HepG2 (cell line): ENCODE data around the gene ALDOA. TPM values are rescaled to one million over a fixed set of nuclear protein-coding genes. Genes with fewer than 3 reads are reported as not detected.

Experiments
- ATF6 ChIP-seq: sonication (generic); formaldehyde crosslinking; conservative IDR thresholded peaks from 2 replicates; pipeline ENCODE4 v1.4.0; 2020; ENCODE audit warnings: missing genetic modification reagents
- CCDC6 ChIP-seq: sonication (generic); formaldehyde crosslinking; IDR thresholded peaks from 2 replicates; pipeline ENCODE4 v1.8.1; 2022; ENCODE audit warnings: mild to moderate bottlenecking, missing genetic modification reagents, moderate library complexity
- CEBPG ChIP-seq: IDR thresholded peaks from 2 replicates; pipeline ENCODE4 v1.6.1; 2016
- CENPX ChIP-seq: sonication (generic); formaldehyde crosslinking; IDR thresholded peaks from 2 replicates; pipeline ENCODE4 v1.9.0; 2021; ENCODE audit warnings: mild to moderate bottlenecking, missing genetic modification reagents, moderate library complexity
- IRF2 ChIP-seq: IDR thresholded peaks from 2 replicates; pipeline ENCODE4 v1.6.1; 2018; ENCODE audit warnings: missing genetic modification reagents, missing compliant biosample characterization
- JUN ChIP-seq: sonication (generic); formaldehyde crosslinking; IDR thresholded peaks from 2 replicates; pipeline ENCODE4 v1.4.0; 2020; ENCODE audit warnings: mild to moderate bottlenecking, missing genetic modification reagents
- KDM5B ChIP-seq: sonication (generic); formaldehyde crosslinking; IDR thresholded peaks from 2 replicates; pipeline ENCODE4 v1.4.0; 2020; ENCODE audit warnings: missing genetic modification reagents, mild to moderate bottlenecking, borderline replicate concordance
- KMT2B ChIP-seq: IDR thresholded peaks from 2 replicates; pipeline ENCODE4 v1.6.1; 2016; ENCODE audit warnings: missing genetic modification reagents, missing compliant biosample characterization
- LBX2 ChIP-seq: sonication (generic); formaldehyde crosslinking; IDR thresholded peaks from 2 replicates; pipeline ENCODE4 v1.5.0; 2020; ENCODE audit warnings: missing genetic modification reagents, mild to moderate bottlenecking, borderline replicate concordance
- MED13 ChIP-seq: sonication (generic); formaldehyde crosslinking; IDR thresholded peaks from 2 replicates; pipeline ENCODE4 v1.5.0; 2020; ENCODE audit warnings: missing genetic modification reagents
- NCOR1 ChIP-seq: fragments of 200-600 bp; sonication (generic); IDR thresholded peaks from 2 replicates; pipeline ENCODE4 v1.7.0; 2017; ENCODE audit warnings: antibody characterized with exemption, low read length, borderline replicate concordance
- NFATC3 ChIP-seq: sonication (generic); formaldehyde crosslinking; IDR thresholded peaks from 2 replicates; pipeline ENCODE4 v1.5.1; 2020; ENCODE audit warnings: mild to moderate bottlenecking, missing genetic modification reagents
- NONO ChIP-seq, 2 experiments: fragments of 450-650 bp in 1 of 2; sonication (generic) in 1 of 2; formaldehyde crosslinking in 1 of 2; IDR thresholded peaks in 1 of 2; conservative IDR thresholded peaks in 1 of 2; 2 replicates each; pipeline versions ENCODE4 v1.6.1 to v1.8.0; 2017 to 2022; ENCODE audit warnings: mild to moderate bottlenecking in 1 of 2, missing genetic modification reagents in 1 of 2, moderate library complexity in 1 of 2
- PCBP1 ChIP-seq: fragments of 200-400 bp; formaldehyde crosslinking; IDR thresholded peaks from 2 replicates; pipeline ENCODE4 v1.6.1; 2017; ENCODE audit warnings: mild to moderate bottlenecking, low read depth, low read length, borderline replicate concordance
- ZNF224 ChIP-seq: sonication (generic); formaldehyde crosslinking; IDR thresholded peaks from 2 replicates; pipeline ENCODE4 v1.5.0; 2020; ENCODE audit warnings: mild to moderate bottlenecking, missing genetic modification reagents
- ZNF234 ChIP-seq: sonication (generic); formaldehyde crosslinking; conservative IDR thresholded peaks from 2 replicates; pipeline ENCODE4 v1.5.1; 2020; ENCODE audit warnings: mild to moderate bottlenecking, missing genetic modification reagents
- ZNF333 ChIP-seq: sonication (generic); formaldehyde crosslinking; IDR thresholded peaks from 2 replicates; pipeline ENCODE4 v1.4.0; 2020; ENCODE audit warnings: mild to moderate bottlenecking, missing genetic modification reagents, borderline replicate concordance
- ZNF574 ChIP-seq: sonication (generic); formaldehyde crosslinking; IDR thresholded peaks from 2 replicates; pipeline ENCODE4 v1.4.0; 2020; ENCODE audit warnings: missing genetic modification reagents
- ZNF674 ChIP-seq: sonication (generic); formaldehyde crosslinking; IDR thresholded peaks from 2 replicates; pipeline ENCODE4 v1.5.0; 2020; ENCODE audit warnings: low read depth, mild to moderate bottlenecking, missing genetic modification reagents
- ZNF678 ChIP-seq: sonication (generic); formaldehyde crosslinking; IDR thresholded peaks from 2 replicates; pipeline ENCODE4 v1.4.0; 2020; ENCODE audit warnings: mild to moderate bottlenecking, missing genetic modification reagents
- ZNF7 ChIP-seq: IDR thresholded peaks from 2 replicates; pipeline ENCODE4 v1.6.1; 2016; ENCODE audit warnings: missing biosample characterization, missing genetic modification reagents
- ZNF816 ChIP-seq: sonication (generic); formaldehyde crosslinking; IDR thresholded peaks from 2 replicates; pipeline ENCODE4 v1.8.0; 2022; ENCODE audit warnings: missing genetic modification reagents, mild to moderate bottlenecking, borderline replicate concordance
- ZSCAN21 ChIP-seq: sonication (generic); formaldehyde crosslinking; IDR thresholded peaks from 2 replicates; pipeline ENCODE4 v1.8.0; 2022; ENCODE audit warnings: mild to moderate bottlenecking, missing genetic modification reagents, moderate library complexity, borderline replicate concordance
- ZZZ3 ChIP-seq: sonication (generic); formaldehyde crosslinking; IDR thresholded peaks from 2 replicates; pipeline ENCODE4 v1.4.0; 2020; ENCODE audit warnings: missing genetic modification reagents, mild to moderate bottlenecking, borderline replicate concordance
- polyA plus RNA-seq, 8 experiments: library from polyadenylated mRNA; depleted of rRNA in 3 of 8; stranded (reverse) in 7 of 8; unstranded in 1 of 8; fragments of >200 nt; fragmentation: Illumina TruSeq in 4 of 8; extraction: Trizol in 4 of 8; gene quantifications; 2 replicates each; pipeline versions ENCODE4 v1.2.1 to v1.2.3, GENCODE V29; 2011 to 2016; ENCODE audit warnings: low read depth in 4 of 8, missing spikeins in 1 of 8, mixed read lengths in 1 of 8; ENCODE audit not compliant: insufficient read depth in 1 of 8
- total RNA-seq, 5 experiments: library from RNA; depleted of rRNA; stranded (reverse); fragments of >200 nt; fragmentation: Illumina TruSeq; extraction: Trizol; gene quantifications; 2 replicates each; pipeline ENCODE4 v1.2.3, GENCODE V29; 2016; ENCODE audit warnings: low read depth in 1 of 5

Gene ALDOA
- total and polyA plus RNA-seq, 2 of the 13 experiments (the other 11 are each of a cell fraction or from before 2014, with no cell fraction given), result 925 to 1,884 TPM

GRCh38 chr16:30091474-30092372 is 26.2 kb downstream of the ALDOA start, which contains the start of gene TBX6 (continued):
- TF ChIP-seq ATF6 (no peak), CEBPG (CRISPR knock-in tag) (no peak; the same call in 1 of the 2 replicates), ZNF674 (peak; percentile 70; the same call in 1 of the 2 replicates), KMT2B (CRISPR knock-in tag) (peak; percentile 49; the same call in 1 of the 2 replicates), ZNF7 (CRISPR knock-in tag) (no peak), PCBP1 (no peak), NFATC3 (0 out of 2 replicates have a peak, but pooled peaks have one; percentile 66), NCOR1 (no peak), CENPX (CRISPR knock-in tag) (no peak), CCDC6 (CRISPR knock-in tag) (peak; percentile 32), ZNF574 (CRISPR knock-in tag) (peak; percentile 92), IRF2 (CRISPR knock-in tag) (peak; percentile 95), ZNF333 (CRISPR knock-in tag) (no peak), KDM5B (CRISPR knock-in tag) (peak; percentile 58; the same call in 1 of the 2 replicates), ZSCAN21 (peak; percentile 87), ZNF224 (CRISPR knock-in tag) (0 out of 2 replicates have a peak, but pooled peaks have one; percentile 21), ZNF816 (CRISPR knock-in tag) (no peak), NONO (IDR thresholded peaks at IDR 0.05) (no peak), NONO (CRISPR knock-in tag; conservative IDR thresholded peaks at IDR 0.05) (peak; percentile 77), ZNF678 (CRISPR knock-in tag) (no peak; the same call in 1 of the 2 replicates), ZZZ3 (no peak), MED13 (peak; percentile 68; the same call in 1 of the 2 replicates), JUN (CRISPR knock-in tag) (no peak), ZNF234 (CRISPR knock-in tag) (no peak), LBX2 (CRISPR knock-in tag) (no peak; the same call in 1 of the 2 replicates)
